NOMO-1 (cell line): ENCODE data around the gene PROKR2.

ENCODE experiments used
- DNase-seq, 2 experiments: peaks; one replicate each; lab custom pipeline; 2025; ENCODE audit not compliant: unreplicated experiment in 2 of 2; lab: John Stamatoyannopoulos, UW

Gene PROKR2

GRCh38 chr20:5290596-5290995, 26.2 kb downstream of the PROKR2 start:
- no peak for DNase-seq

GRCh38 chr20:5282561-5282960, 34.2 kb downstream of the PROKR2 start:
- DNase-seq = no peak

GRCh38 chr20:5279661-5280060, 37.1 kb downstream of the PROKR2 start:
- peak; percentile 67 to 69 for DNase-seq

GRCh38 chr20:5272268-5272667, 44.5 kb downstream of the PROKR2 start:
- DNase-seq = no peak

GRCh38 chr20:5270603-5271002, 46.2 kb downstream of the PROKR2 start:
- no peak for DNase-seq

GRCh38 chr20:5268449-5268848, 48.3 kb downstream of the PROKR2 start:
- DNase-seq = no peak

- DNase-seq = no peak
Measured at GRCh38 chr20:5267092-5267491, 49.7 kb downstream of the PROKR2 start.
